Aorta (tissue), 5 donors: ENCODE measurements around the gene ZNF219. TPM values are rescaled to one million over a fixed set of nuclear protein-coding genes. Genes with fewer than 3 reads are reported as not detected.
A peak's percentile ranks its signal among the peaks of the same experiment; 100 is the strongest.

Experiments used
- ATAC-seq: fragments of 200-7000 bp; cut with Tn5 transposase; one replicate; pipeline ENCODE4 v1.9.1; 2022; ENCODE audit warnings: moderate library complexity; ENCODE audit not compliant: low FRiP score
- DNase-seq, 2 donors: peaks; one replicate each; pipeline ENCODE4 v3.0.0-alpha.2; 2020
- H3K27ac ChIP-seq, 2 donors: one replicate each; pipeline ENCODE4 v1.5.1; 2013; ENCODE audit warnings: low read length in 2 of 2, mild to moderate bottlenecking in 2 of 2, moderate library complexity in 2 of 2, control low read depth in 1 of 2, inconsistent platforms in 1 of 2, low read depth in 1 of 2
- H3K27me3 ChIP-seq, 2 donors: one replicate each; pipeline ENCODE4 v1.6.1; 2013; ENCODE audit warnings: control low read depth in 1 of 2, low read length in 1 of 2, mild to moderate bottlenecking in 1 of 2, moderate library complexity in 1 of 2; ENCODE audit not compliant: insufficient read depth in 2 of 2, control insufficient read depth in 1 of 2
- H3K36me3 ChIP-seq, 2 donors: one replicate each; pipeline ENCODE4 v1.6.1; 2013; ENCODE audit warnings: control low read depth in 1 of 2, low read length in 1 of 2, mild to moderate bottlenecking in 1 of 2; ENCODE audit not compliant: insufficient read depth in 2 of 2, control insufficient read depth in 1 of 2
- H3K4me1 ChIP-seq, 2 donors: one replicate each; pipeline ENCODE4 v1.6.1; 2013; ENCODE audit warnings: low read length in 2 of 2, control low read depth in 1 of 2, mild to moderate bottlenecking in 1 of 2, moderate library complexity in 1 of 2; ENCODE audit not compliant: insufficient read depth in 2 of 2, control insufficient read depth in 1 of 2
- H3K4me3 ChIP-seq, 2 donors: one replicate each; pipeline ENCODE4 v1.5.1; 2013; ENCODE audit warnings: low read length in 2 of 2, control low read depth in 1 of 2, mild to moderate bottlenecking in 1 of 2
- H3K9me3 ChIP-seq: one replicate; pipeline ENCODE4 v1.6.1; 2013; ENCODE audit warnings: mild to moderate bottlenecking, low read length; ENCODE audit not compliant: control insufficient read depth
- WGBS, 2 donors: extraction: QIAGEN DNeasy Blood & Tissue Kit; methylation state at CpG; one replicate each; pipeline ENCODE4 v1.1.7; 2013; 5-methylcytosine and 5-hydroxymethylcytosine counted together
- intact Hi-C, 2 donors: fragments of 100-400 bp; cut with DNase I; formaldehyde crosslinking; loops; one replicate each; pipeline versions ENCODE4 v1.14.2 to v1.15.0; 2022
- polyA plus RNA-seq, 2 donors: library from polyadenylated mRNA; stranded (reverse); fragments of 200-250 nt; gene quantifications; one replicate each; pipeline ENCODE4 v1.2.3, GENCODE V29; 2013
- total RNA-seq, 2 donors: library from RNA; stranded (reverse); fragmentation: NEBNext Ultra II Directional; extraction: Animal tissue kit (Norgen Biotek cat#: 25700); gene quantifications; one replicate each; pipeline ENCODE4 v1.2.1, GENCODE V29; 2021
- donor health status: healthy with polysubstance abuse.
- donor health status: Bipolar disorder and iron deficiency.
- donor health status: DM: no; HTN: no; CAD: no.
- donor health status: DM: no; HTN: no; CAD: no.
- donor health status: DM: yes; HTN: yes; CAD: no.

ZNF219 gene
- total and polyA plus RNA-seq, 4 donors = 24.5 to 41.3 (median 36.2) TPM

DNA sequence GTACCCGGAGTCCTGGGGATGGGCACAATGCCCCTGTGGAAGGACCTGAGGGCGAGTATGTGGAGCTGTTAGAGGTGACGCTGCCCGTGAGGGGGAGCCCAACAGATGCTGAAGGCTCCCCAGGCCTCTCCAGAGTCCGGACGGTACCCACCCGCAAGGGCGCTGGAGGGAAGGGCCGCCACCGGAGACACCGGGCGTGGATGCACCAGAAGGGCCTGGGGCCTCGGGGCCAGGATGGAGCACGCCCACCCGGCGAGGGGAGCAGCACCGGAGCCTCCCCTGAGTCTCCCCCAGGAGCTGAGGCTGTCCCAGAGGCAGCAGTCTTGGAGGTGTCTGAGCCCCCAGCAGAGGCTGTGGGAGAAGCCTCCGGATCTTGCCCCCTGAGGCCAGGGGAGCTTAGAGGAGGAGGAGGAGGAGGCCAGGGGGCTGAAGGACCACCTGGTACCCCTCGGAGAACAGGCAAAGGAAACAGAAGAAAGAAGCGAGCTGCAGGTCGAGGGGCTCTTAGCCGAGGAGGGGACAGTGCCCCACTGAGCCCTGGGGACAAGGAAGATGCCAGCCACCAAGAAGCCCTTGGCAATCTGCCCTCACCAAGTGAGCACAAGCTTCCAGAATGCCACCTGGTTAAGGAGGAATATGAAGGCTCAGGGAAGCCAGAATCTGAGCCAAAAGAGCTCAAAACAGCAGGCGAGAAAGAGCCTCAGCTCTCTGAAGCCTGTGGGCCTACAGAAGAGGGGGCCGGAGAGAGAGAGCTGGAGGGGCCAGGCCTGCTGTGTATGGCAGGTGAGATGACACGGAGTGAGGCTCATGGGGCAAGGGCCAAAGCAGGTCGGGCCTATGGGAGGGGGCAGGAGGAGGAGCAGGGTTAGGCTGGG, 23.8 kb downstream of the ZNF219 start:
- 86 to 87% methylated on average over 26 of the region's 26 CpGs for WGBS, 2 donors
- Histone ChIP-seq H3K4me3 (no peak overlapping the region), H3K27me3 (no peaks in the 10 kb centered on the region), H3K4me1 (no peaks in the 10 kb centered on the region), H3K36me3 (peaks cover 0 to 2% of the 10 kb centered on the region in 2 donors), H3K9me3 (no peaks in the 10 kb centered on the region), H3K27ac (no peak overlapping the region)
- DNase-seq (no peak), ATAC-seq (no peak)
- intact Hi-C loops = loop anchor here in 1 of 2 donors (10.0 kb wide), 1 partner anchor 310 kb away; the partner anchor contains the start of gene SUPT16H

DNA sequence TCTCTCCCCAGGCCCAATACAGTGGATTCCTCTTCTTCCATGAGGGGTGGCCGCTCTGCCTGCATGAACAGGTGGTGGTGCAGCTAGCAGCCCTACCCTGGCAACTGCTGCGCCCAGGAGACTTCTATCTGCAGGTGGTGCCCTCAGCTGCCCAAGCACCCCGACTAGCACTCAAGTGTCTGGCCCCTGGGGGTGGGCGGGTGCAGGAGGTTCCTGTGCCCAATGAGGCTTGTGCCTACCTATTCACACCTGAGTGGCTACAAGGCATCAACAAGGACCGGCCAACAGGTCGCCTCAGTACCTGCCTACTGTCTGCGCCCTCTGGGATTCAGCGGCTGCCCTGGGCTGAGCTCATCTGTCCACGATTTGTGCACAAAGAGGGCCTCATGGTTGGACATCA, 24.5 kb downstream of the ZNF219 start:
- 89 to 92% methylated on average over 9 of the region's 9 CpGs for WGBS, 2 donors
- no peaks in the 10 kb centered on the region for H3K9me3 ChIP-seq
- intact Hi-C loops = loop anchor here in 1 of 2 donors (10.0 kb wide), 1 partner anchor 311 kb away; the partner anchor contains the start of gene SUPT16H
- H3K36me3 ChIP-seq = peaks cover 0 to 2% of the 10 kb centered on the region in 2 donors
- no peak overlapping the region for H3K4me3 ChIP-seq
- H3K27me3 ChIP-seq = no peaks in the 10 kb centered on the region
- DNase-seq (no peak), ATAC-seq (no peak)
- H3K27ac ChIP-seq = no peak overlapping the region
- H3K4me1 ChIP-seq = no peaks in the 10 kb centered on the region

DNA sequence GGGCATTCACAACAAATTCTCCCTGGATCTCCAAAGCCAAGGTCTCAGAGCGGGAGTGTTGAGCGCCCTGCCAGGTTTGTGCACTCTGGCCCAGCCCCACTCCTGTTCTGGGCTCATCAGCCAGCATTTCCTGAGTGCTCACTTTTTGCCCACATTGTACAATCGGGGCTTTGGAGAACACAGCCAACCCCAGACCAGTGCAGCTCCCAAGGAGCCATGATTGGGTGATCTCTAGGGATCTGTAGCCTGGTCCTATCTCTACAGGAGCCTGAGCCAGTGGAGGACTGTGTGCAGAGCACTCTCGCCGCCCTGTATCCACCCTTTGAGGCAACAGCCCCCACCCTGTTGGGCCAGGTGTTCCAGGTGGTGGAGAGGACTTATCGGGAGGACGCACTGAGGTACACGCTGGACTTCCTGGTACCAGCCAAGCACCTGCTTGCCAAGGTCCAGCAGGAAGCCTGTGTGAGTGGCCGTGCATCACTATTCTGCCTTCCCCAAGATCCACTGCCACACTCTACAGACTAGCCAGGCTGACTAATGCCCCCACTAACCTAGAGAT, 25.6 kb downstream of the ZNF219 start:
- H3K27me3 ChIP-seq = no peaks in the 10 kb centered on the region
- H3K4me1 ChIP-seq = no peaks in the 10 kb centered on the region
- H3K4me3 ChIP-seq = no peak overlapping the region
- peaks cover 0 to 2% of the 10 kb centered on the region in 2 donors for H3K36me3 ChIP-seq
- intact Hi-C loops = loop anchor here in 1 of 2 donors (10.0 kb wide), 1 partner anchor 312 kb away; the partner anchor contains the start of gene SUPT16H
- H3K9me3 ChIP-seq = no peaks in the 10 kb centered on the region
- no peak for DNase-seq
- no peak overlapping the region for H3K27ac ChIP-seq
- no peak for ATAC-seq
- WGBS, 2 donors = 74 to 81% methylated on average over 9 of the region's 9 CpGs

DNA sequence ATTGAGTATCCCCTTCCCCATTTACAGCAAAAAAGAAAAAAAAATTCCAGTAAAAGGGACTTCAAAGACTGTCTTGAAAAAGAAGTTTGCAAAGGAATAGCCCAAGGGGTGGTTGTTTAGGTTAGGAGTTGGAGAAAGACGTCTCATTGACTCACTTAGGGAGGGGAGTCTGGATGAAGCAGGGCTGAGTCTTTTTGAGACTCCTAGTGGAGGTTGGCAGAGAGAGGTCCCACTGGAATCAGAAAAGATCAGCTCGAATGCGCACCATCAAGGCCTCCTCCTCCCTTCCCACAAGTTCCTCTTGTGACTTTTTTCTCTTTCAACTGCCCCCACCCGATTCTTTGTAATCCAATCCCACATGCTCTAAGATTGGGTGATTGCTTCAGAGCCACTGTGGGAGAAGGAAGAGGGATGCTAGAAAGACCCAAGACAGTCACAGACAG, 26.4 kb downstream of the ZNF219 start:
- Histone ChIP-seq H3K9me3 (no peaks in the 10 kb centered on the region), H3K27me3 (no peaks in the 10 kb centered on the region), H3K36me3 (peaks cover 0 to 2% of the 10 kb centered on the region in 2 donors), H3K27ac (peak overlapping the region; percentile 34 to 37), H3K4me1 (no peaks in the 10 kb centered on the region), H3K4me3 (peak overlapping the region in 1 of 2 donors; percentile 51)
- WGBS, 2 donors = 0 to 2% methylated on average over 4 of the region's 4 CpGs
- DNase-seq (no peak), ATAC-seq (no peak)
- intact Hi-C loops = loop anchor here in 1 of 2 donors (10.0 kb wide), 1 partner anchor 313 kb away; the partner anchor contains the start of gene SUPT16H

DNA sequence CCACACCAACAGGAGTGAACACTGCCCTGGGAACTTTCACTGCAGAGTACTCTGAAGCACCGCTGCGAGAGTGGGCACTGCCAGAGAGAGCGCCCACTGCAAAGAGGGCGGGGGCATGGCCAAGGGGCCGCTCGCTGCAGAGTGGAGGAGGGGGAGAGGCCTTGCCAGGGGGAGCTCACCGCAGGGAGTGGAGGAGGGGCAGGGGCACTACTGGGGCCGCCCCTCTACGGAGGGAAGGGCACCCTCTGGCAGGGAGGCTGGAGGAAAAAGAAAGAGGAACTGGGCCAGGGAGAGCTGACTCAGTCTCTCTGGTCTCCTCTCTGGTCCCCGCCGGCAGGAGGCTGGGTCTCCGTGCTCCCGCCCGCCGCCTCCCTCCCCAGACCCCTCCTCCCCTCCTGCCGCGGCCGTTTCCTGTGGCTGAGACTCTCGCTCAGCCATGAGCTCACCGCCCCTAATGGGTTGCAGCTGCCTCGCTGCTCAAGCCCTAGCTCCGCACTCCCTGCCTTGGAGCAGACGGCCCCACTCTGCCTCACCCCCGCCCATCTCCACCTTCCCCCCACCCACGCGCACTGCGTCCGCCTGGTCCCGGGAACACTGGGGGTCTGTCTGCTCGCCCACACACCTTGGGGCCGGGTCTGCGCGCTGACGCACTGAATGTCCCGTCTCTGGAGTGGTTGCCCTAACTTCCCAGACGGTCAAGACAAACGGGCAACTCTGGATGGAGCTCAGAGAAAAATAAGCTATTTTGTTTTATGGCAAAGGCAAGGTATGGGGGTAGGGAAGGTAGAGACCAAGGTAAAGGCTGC, 27.0 kb downstream of the ZNF219 start:
- WGBS, 2 donors = 0 to 1% methylated on average over 29 to 37 of the region's 37 CpGs
- Histone ChIP-seq H3K4me3 (peak overlapping the region; percentile 51 to 63), H3K36me3 (peaks cover 0 to 2% of the 10 kb centered on the region in 2 donors), H3K9me3 (no peaks in the 10 kb centered on the region), H3K27ac (peak overlapping the region; percentile 34 to 49), H3K4me1 (no peaks in the 10 kb centered on the region), H3K27me3 (no peaks in the 10 kb centered on the region)
- intact Hi-C loops = loop anchor here in 1 of 2 donors (10.0 kb wide), 1 partner anchor 313 kb away; the partner anchor contains the start of gene SUPT16H
- ATAC-seq (peak; percentile 88), DNase-seq (peak; percentile 96)

DNA sequence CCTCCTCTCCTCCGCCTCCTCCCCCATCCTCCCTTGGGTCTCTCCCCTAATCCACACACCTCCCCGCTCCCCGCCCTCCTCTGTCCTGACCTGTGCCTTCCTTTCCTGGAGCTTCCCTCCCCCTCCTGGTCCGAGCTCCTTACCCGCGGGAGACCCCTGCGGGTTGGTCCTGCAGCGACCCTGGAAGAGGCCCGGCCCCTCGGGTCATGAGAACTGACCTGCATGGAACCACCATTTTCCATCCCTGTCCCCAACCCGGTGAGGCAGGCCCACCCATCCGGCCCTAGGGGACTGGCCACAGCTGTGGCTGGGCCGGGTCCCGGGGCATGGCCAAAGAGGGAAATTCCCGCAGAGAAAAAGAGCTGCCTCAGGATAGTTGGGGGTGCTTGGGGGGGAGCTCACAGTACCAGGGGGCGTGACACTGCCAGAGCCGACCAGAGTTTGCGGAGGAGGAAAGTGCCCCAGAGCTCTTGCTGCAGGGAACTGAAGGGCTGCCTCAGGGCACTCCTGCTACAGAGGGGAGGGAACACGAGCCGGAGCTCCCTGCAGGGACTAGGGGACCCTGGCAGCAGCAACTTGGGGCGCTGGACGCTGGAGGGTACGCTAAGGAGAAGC, 27.7 kb downstream of the ZNF219 start:
- WGBS, 2 donors = 1 to 2% methylated on average over 22 to 23 of the region's 23 CpGs
- H3K27me3 ChIP-seq = no peaks in the 10 kb centered on the region
- H3K36me3 ChIP-seq = peaks cover 0 to 2% of the 10 kb centered on the region in 2 donors
- ATAC-seq (peak; percentile 55), DNase-seq (peak; percentile 66 to 82)
- intact Hi-C loops = loop anchor here in 1 of 2 donors (1.0 to 10.0 kb wide), 2 partner anchors 34 to 314 kb away; partner anchors contain the start of gene SUPT16H
- no peaks in the 10 kb centered on the region for H3K4me1 ChIP-seq
- H3K4me3 ChIP-seq = peak overlapping the region; percentile 51 to 63
- H3K27ac ChIP-seq = peak overlapping the region in 1 of 2 donors; percentile 49
- no peaks in the 10 kb centered on the region for H3K9me3 ChIP-seq

DNA sequence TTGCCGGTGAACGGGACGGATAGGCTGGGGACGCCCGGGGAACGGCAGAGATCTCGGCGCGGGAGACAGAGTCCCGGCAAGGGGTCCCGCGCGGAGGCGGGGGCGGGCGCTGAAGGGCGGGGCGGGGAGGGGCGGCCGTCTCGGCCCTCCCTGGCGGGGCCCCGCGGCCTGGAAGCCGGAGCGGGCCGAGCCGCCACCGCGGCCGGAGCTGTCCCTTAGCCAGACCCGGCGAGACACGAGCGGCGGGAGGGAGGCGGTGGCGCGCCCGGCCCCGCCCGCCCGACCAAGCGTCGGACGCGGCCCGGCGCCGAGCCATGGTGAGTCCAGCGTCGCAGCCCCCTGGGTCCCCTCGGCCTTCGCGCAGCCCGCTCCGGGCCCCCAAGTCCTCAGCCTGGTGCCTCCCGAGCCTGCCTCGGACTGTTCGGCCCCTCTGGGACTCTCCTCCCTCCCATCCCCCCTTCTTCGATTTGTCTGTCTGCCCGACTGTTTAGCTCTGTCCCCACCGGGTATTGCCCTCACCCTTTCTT, 28.3 kb downstream of the ZNF219 start, which contains the start of gene ARHGEF40:
Gene ARHGEF40, plus strand, starts transcription at position 222 of the 527 bp plus-strand sequence. Its CDS starts 93 bp downstream, at position 315.
- intact Hi-C loops = loop anchor here in 1 of 2 donors (1.0 to 10.0 kb wide), 2 partner anchors 34 to 315 kb away; partner anchors contain the start of gene SUPT16H
- 0% methylated on average over 4 to 63 of the region's 63 CpGs for WGBS, 2 donors
- Histone ChIP-seq H3K4me1 (no peaks in the 10 kb centered on the region), H3K27ac (peak within 1 kb of the TSS in 1 of 2 donors; percentile 49), H3K4me3 (peak within 1 kb of the TSS; percentile 51 to 63), H3K27me3 (no peaks in the 10 kb centered on the region), H3K9me3 (no peaks in the 10 kb centered on the region), H3K36me3 (no peaks in the 10 kb centered on the region)
- ATAC-seq (peak; percentile 81), DNase-seq (peak; percentile 75 to 91)
